Measurements from ENCODE around the gene ROR1.

ROR1 gene

DNA sequence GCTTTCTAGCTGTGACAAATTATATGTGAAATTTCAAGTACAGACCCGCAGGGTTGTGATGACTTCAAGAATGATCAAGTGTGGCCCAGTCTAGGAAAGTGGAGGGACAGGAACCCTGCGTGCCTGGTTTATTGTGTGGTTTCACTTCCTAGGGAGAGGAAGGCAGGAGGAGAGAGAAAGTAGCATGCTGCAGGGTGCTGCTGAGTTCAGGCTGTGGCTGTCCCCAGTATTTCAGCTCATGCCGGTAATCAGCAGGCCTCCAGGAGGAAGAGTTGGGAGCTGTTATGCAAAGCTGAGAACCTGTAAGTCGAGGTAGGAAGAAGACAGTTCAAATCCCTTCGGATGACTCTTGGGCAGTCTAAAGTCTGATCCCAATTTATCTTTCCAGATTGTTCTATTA, 140.4 kb downstream of the ROR1 start:
- H3K4me3 ChIP-seq (replicated peaks; ENCODE audit: low read depth, low read length), result no peak overlapping the region
- TF ChIP-seq, protein P1, sequence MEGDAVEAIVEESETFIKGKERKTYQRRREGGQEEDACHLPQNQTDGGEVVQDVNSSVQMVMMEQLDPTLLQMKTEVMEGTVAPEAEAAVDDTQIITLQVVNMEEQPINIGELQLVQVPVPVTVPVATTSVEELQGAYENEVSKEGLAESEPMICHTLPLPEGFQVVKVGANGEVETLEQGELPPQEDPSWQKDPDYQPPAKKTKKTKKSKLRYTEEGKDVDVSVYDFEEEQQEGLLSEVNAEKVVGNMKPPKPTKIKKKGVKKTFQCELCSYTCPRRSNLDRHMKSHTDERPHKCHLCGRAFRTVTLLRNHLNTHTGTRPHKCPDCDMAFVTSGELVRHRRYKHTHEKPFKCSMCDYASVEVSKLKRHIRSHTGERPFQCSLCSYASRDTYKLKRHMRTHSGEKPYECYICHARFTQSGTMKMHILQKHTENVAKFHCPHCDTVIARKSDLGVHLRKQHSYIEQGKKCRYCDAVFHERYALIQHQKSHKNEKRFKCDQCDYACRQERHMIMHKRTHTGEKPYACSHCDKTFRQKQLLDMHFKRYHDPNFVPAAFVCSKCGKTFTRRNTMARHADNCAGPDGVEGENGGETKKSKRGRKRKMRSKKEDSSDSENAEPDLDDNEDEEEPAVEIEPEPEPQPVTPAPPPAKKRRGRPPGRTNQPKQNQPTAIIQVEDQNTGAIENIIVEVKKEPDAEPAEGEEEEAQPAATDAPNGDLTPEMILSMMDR (IDR thresholded peaks at IDR 0.05; ENCODE audit: low read depth, low read length, missing control alignments), result no peak
- no peak for DNase-seq (ENCODE audit: extremely low read depth, low read depth)

DNA sequence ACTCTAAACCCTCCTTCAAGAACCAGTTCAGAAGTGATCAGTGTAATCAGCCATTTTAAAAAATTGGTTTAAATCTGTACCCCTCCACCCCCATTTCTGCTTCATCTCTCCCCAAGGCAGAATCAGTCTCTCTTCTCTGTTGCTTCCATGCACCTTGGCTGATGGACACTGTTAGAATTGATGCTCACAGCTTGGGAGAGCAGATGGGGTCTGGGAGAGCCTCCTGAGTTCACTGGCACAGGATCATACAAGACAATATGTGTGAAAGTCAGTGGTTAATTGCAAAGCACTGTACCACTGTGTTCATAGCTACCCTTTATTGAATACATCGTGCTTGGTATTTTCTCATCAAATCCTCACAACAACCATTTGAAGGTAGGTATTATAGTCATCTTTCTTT, 140.9 kb downstream of the ROR1 start:
- TF ChIP-seq, protein P1 (IDR thresholded peaks at IDR 0.05; ENCODE audit: low read depth, low read length, missing control alignments), result no peak
- no peak overlapping the region for H3K4me3 ChIP-seq (replicated peaks; ENCODE audit: low read depth, low read length)
- DNase-seq (ENCODE audit: extremely low read depth, low read depth), result no peak

DNA sequence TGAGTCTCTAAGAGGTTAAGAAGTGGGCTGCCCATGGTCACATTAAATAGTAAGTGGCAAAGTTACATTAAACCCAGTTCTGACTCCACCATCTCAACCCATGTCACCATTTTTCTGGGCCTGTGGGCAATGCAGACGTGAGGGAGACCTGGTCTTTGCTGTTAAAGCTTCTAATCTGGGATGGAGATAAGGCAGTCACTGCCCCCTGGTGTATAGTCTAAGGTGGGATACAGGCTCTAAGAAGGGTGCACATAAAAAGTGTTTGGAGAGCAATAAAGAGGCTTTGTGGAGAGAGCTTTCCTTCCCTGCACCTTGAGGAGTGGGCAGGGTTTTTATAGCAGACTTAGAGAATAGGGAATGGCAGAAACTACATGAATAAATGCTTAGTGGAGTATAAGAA, 141.3 kb downstream of the ROR1 start:
- H3K4me3 ChIP-seq (replicated peaks; ENCODE audit: low read depth, low read length), result no peak overlapping the region
- no peak for DNase-seq (ENCODE audit: extremely low read depth, low read depth)
- TF ChIP-seq, protein P1 (IDR thresholded peaks at IDR 0.05; ENCODE audit: low read depth, low read length, missing control alignments), result peak; percentile 36

DNA sequence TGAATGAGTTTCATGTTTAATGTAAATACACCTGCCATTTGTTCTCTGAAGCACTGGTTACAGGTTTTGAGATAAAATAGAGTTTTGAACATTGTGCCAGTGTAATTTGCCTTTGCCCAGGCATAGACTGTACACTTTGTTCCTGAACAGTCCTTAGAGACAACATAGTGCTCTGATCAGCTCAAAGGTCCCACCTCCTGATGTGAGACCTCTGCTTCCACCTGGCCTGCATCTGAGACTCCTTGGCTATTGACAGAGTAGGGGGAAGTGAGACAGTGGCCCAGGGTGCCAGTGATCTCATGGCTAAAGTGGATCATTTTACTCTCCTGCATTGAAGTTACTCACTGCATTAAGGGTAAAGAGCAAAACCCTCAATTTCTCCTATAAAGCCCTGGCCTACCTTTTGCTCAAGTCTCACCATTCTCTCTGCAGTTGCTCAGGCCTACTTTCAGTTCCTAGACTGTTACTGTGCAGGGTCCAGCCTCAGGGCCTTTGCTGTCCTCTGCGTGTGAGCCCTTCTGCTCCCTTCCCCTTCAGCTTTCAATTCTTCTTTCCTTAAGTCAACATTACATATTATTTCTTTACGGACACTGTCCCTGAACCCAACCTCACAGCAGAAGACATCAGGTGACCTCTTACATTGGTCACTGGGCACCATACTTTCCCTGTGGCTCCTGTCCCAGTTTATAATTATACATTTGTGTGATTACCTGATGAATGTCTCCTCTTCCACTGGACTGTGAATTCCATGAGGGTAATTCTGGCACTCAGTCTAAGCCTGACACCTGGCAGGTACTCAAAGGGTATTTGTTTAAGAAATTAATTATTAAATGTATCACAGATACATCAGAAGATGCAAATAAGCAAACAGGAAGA, 142.9 kb downstream of the ROR1 start:
- TF ChIP-seq, protein P1 (IDR thresholded peaks at IDR 0.05; ENCODE audit: low read depth, low read length, missing control alignments), result no peak
- no peak overlapping the region for H3K4me3 ChIP-seq (replicated peaks; ENCODE audit: low read depth, low read length)
- no peak for DNase-seq (ENCODE audit: extremely low read depth, low read depth)

DNA sequence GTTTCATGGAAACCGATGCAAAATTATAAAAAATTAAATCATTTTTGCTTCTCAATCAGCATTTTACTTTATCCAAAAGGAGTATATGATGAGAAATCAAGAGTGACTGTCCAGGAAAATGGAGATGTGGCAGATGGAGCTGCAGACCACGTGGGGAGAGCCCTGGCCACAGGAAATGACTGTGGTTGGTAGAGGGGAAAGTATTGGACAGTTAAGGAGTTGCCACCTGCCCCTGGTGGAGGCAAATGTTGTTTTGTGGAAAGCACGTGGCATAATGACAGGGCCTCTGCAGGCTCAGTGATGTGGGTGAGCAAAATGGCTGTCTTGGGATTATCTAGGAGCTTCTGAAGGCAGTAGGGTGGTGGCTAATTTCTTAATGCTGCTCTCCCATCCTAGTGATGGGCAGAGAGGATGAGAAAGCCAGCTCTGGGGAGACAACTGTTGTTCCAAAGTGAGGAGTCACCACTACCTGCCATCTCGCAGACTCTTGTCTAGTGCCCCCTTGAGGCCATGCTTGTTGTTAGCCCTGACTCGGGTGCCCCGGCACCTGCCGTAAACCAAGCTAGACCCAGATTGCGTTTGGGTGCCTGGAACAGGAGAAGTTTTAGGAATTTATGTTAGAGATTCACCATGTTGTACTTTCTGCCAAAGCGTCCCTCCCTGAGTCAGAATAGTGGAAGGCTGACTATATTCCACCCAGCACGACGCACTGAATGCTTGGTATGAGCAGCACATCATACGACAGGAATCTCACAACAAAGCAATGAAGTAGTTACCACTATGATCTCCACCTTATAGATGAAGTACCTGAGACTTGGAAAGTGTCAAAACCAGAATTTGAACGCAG, 144.0 kb downstream of the ROR1 start:
- H3K4me3 ChIP-seq (replicated peaks; ENCODE audit: low read depth, low read length), result no peak overlapping the region
- no peak for DNase-seq (ENCODE audit: extremely low read depth, low read depth)
- TF ChIP-seq, protein P1 (IDR thresholded peaks at IDR 0.05; ENCODE audit: low read depth, low read length, missing control alignments), result peak; percentile 33

DNA sequence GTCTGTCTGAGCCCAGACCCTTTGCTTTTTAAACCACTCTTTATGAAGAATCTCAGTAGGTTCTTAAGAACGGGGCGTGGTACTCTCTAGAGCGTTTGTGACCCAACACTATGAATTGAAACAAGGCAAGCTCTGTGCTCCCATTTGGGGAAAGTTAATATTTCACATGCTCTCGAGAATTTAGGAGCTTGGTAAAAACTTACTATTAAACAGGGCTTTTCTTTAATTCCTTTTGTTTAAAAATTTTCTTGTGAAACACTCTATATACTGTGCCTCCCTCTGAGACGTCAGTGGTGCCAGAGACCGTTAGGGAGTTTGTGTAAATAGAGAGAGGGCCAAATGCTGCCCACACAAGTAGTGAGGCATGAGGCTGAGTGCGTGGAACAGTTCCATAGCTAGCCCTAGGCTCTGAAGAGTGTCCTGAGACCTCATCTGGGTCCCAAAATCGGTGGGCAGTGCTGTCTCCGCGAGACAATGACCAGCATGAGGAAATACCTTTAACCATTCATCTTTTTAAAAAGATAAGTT, 144.7 kb downstream of the ROR1 start:
- TF ChIP-seq, protein P1 (IDR thresholded peaks at IDR 0.05; ENCODE audit: low read depth, low read length, missing control alignments), result no peak
- no peak for DNase-seq (ENCODE audit: extremely low read depth, low read depth)
- H3K4me3 ChIP-seq (replicated peaks; ENCODE audit: low read depth, low read length), result no peak overlapping the region
